K562 (cell line): Measurements from ENCODE around the gene MRPL52. TPM values are rescaled to one million over a fixed set of nuclear protein-coding genes. Genes with fewer than 3 reads are reported as not detected.

Experiments
- CTBP1 ChIP-seq: fragments of 450-650 bp; IDR thresholded peaks from 2 replicates; pipeline ENCODE4 v1.6.1; 2016; ENCODE audit warnings: borderline replicate concordance
- ETS1 ChIP-seq: conservative IDR thresholded peaks from 2 replicates; pipeline ENCODE4 v1.6.1; 2011; ENCODE audit warnings: low read depth, mild to moderate bottlenecking, low read length; ENCODE audit not compliant: control insufficient read depth
- MAFK ChIP-seq: IDR thresholded peaks from 2 replicates; pipeline ENCODE4 v1.6.1; 2011; ENCODE audit warnings: low read length, improper control_type of control experiment
- MBD1 ChIP-seq: fragments of 250-450 bp; sonication (Bioruptor Pico); IDR thresholded peaks from 2 replicates; pipeline ENCODE4 v1.8.0; 2022; ENCODE audit warnings: inconsistent platforms
- MYC ChIP-seq, 2 experiments: fragments of 250-450 bp in 1 of 2; sonication (Bioruptor Pico) in 1 of 2; IDR thresholded peaks; 2 replicates each; pipeline versions ENCODE4 v1.5.1 to v1.6.1; 2012 to 2021; ENCODE audit warnings: low read depth in 2 of 2, borderline replicate concordance in 1 of 2, improper control_type of control experiment in 1 of 2, low read length in 1 of 2, mild to moderate bottlenecking in 1 of 2, moderate library complexity in 1 of 2
- PKNOX1 ChIP-seq: fragments of 450-650 bp; IDR thresholded peaks from 2 replicates; pipeline ENCODE4 v1.6.1; 2016
- RUNX1 ChIP-seq: sonication (generic); IDR thresholded peaks from 2 replicates; pipeline ENCODE4 v1.6.1; 2016; ENCODE audit warnings: antibody characterized with exemption, low read depth
- SREBF1 ChIP-seq: fragments of 150-350 bp; IDR thresholded peaks from 2 replicates; pipeline ENCODE4 v1.6.1; 2014; ENCODE audit warnings: antibody characterized with exemption, low read depth, low read length, borderline replicate concordance
- ZSCAN29 ChIP-seq: fragments of 450-650 bp; IDR thresholded peaks from 2 replicates; pipeline ENCODE4 v1.6.1; 2017
- polyA plus RNA-seq, 8 experiments: library from polyadenylated mRNA; depleted of rRNA in 4 of 8; stranded (reverse) in 5 of 8; unstranded in 3 of 8; fragments of >200 nt; fragmentation: Nextera tagmentation in 2 of 8; fragmentation: Illumina TruSeq in 1 of 8; extraction: Ambion mirVana in 2 of 8; extraction: Trizol in 1 of 8; gene quantifications; 2 replicates each; pipeline versions ENCODE4 v1.2.1 to v1.2.3, GENCODE V29; 2011 to 2014; ENCODE audit warnings: inconsistent platforms in 1 of 8, missing spikeins in 1 of 8
- total RNA-seq, 7 experiments: library from RNA; depleted of rRNA in 6 of 7; stranded (reverse); fragments of >200 nt in 6 of 7; fragmentation: Illumina TruSeq in 2 of 7; extraction: Trizol in 2 of 7; gene quantifications; 2 replicates each; pipeline versions ENCODE4 v1.2.1 to v1.2.3, GENCODE V29; 2011 to 2021; ENCODE audit warnings: low replicate concordance in 1 of 7

The MRPL52 gene
- total and polyA plus RNA-seq, 9 of the 15 experiments (the other 6 are each of a cell fraction or from before 2014, with no cell fraction given), result 56.5 to 213 (median 168) TPM

- TF ChIP-seq ETS1 (no peak), MBD1 (CRISPR knock-in tag) (no peak), RUNX1 (no peak), SREBF1 (no peak), MAFK (no peak), ZSCAN29 (no peak), MYC (IDR thresholded peaks at IDR 0.05; ENCODE audit: low read depth, low read length) (0 out of 2 replicates have a peak, but pooled peaks have one; percentile 45), MYC (CRISPR knock-in tag; IDR thresholded peaks at IDR 0.05; ENCODE audit: borderline replicate concordance, low read depth) (no peak), CTBP1 (peak; percentile 49; the same call in 1 of the 2 replicates), PKNOX1 (peak; percentile 87)
Measured at GRCh38 chr14:22791301-22791700, 38.4 kb upstream of the MRPL52 start (continued).
